Ecto neural progenitor cell (in vitro differentiated cells): ENCODE measurements around the gene ATG7.

Source experiments
- DNase-seq: peaks from one replicate; pipeline ENCODE4 v3.0.0-alpha.2; 2018; ENCODE audit warnings: low spot score

ATG7 gene

GRCh38 chr3:11271986-11272904 is at the start of gene ATG7:
Gene ATG7, plus strand, starts transcription at chr3:11272397. Its CDS starts 26,299 bp downstream, at chr3:11298696.
- peak; percentile 97 for DNase-seq

- no peak for DNase-seq
Measured at GRCh38 chr3:11224010-11224409, 48.2 kb upstream of the ATG7 start.

- DNase-seq, result no peak
Measured at GRCh38 chr3:11224870-11225229, 47.3 kb upstream of the ATG7 start.

- no peak for DNase-seq
Measured at GRCh38 chr3:11226042-11226370, 46.2 kb upstream of the ATG7 start.

- no peak for DNase-seq
Measured at GRCh38 chr3:11228041-11228440, 44.2 kb upstream of the ATG7 start.

- no peak for DNase-seq
Measured at GRCh38 chr3:11230125-11230524, 42.1 kb upstream of the ATG7 start.

DNA sequence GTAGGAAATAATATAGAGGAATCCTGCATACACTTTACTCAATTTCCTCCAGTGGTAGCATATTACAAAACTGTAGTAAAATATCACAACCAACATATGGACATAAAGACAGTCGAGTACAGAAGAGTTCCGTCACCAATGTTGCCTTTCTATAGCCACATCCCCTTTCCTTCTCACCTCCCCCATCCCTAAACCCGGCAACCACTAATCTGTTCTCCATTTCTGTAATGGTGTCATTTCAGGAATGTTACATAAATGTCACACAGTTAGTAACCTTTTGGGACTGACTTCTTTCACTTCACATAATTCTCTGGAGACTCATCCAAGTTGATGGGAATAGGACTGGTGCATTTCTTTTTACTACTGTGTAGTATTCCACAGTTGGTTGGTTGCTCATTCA is 41.4 kb upstream of the ATG7 start:
- DNase-seq, result no peak

- DNase-seq, result no peak
Measured at GRCh38 chr3:11235385-11235784, 36.8 kb upstream of the ATG7 start.

- peak; percentile 68 for DNase-seq
Measured at GRCh38 chr3:11236588-11237461, 35.4 kb upstream of the ATG7 start.

GRCh38 chr3:11238060-11238459 is 34.1 kb upstream of the ATG7 start:
- no peak for DNase-seq

GRCh38 chr3:11238880-11239279 is 33.3 kb upstream of the ATG7 start:
- no peak for DNase-seq

DNA sequence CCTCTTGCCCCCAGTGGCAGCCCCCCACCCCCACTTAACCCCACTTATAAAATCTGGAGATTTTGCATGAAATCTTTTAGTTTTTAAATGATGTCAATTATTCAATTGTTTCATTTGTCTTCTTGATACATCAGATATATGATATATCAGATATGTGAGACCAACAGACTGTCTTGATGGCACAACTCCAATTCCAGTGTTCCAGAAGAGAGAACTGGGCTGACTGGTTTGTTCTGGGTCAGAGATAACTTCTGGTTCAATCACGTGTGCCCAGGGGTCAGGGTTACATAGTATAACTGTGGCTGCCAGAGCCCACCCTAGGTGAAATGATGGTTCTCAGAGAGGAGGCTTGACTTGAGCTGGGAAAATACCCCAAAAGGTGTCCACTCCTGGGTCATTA is 32.4 kb upstream of the ATG7 start:
- no peak for DNase-seq

DNA sequence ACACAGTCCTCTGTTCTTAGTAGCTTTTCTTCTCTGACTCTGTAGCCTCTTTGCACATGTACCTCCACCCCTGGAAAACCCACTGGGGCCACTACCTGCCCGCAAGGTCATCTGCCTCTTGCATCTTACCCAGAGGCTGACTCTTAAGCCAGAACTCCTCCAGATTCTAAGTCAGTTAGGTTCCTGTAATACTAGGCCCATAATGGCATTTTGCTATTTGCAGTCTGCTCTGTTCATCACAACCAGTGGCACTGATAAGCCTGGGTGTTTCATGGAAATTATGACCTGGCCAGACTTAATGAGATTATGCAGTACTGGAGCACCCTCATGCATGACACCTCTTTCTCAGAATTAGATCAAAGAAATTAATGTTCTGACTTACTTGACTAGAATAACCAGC is 31.7 kb upstream of the ATG7 start:
- no peak for DNase-seq

- no peak for DNase-seq
Measured at GRCh38 chr3:11244121-11244677, 28.0 kb upstream of the ATG7 start.

DNA sequence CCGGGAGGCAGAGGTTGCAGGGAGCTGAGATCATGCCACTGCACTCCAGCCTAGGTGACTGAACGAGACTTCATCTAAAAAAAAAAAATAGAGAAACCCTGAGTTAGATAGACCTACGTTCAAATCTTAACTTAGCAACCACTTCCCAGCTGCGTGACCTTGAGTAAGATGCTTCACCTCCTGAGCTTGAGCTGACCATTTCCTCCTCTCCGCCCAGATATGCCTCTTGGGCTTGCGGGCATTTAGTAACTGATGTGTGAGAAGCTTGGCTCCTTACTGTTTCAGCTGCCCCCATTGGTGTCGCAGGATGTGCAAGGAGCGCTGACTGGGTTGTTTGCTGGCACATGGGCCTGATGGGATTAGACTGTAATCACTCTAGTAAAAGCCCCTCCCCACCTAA is 26.9 kb upstream of the ATG7 start:
- no peak for DNase-seq

GRCh38 chr3:11245827-11246662 is 26.2 kb upstream of the ATG7 start:
- no peak for DNase-seq

- DNase-seq, result no peak
Measured at GRCh38 chr3:11246663-11246970, 25.6 kb upstream of the ATG7 start.

GRCh38 chr3:11247362-11247761 is 24.8 kb upstream of the ATG7 start:
- no peak for DNase-seq

DNA sequence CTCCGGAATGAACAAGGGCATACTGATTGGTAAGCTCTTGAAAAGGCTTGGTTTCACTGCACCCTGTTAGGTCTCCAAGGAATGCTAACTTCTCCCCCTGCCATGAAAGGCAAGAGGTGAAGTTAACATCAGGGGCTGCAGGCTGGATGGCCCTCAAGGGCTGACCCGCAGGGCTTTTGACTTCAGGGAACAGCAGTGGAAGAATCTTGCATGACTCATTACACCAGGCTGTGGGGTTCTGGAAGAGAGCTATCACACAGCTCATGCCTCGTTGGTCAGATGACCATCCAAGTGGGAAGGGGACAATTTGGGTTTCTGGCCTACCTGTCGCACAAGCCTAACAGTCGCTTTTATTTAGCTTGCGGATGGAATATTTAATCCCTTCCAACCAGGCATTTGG is 23.6 kb upstream of the ATG7 start:
- no peak for DNase-seq

GRCh38 chr3:11250902-11251806 is 21.0 kb upstream of the ATG7 start:
- no peak for DNase-seq

DNA sequence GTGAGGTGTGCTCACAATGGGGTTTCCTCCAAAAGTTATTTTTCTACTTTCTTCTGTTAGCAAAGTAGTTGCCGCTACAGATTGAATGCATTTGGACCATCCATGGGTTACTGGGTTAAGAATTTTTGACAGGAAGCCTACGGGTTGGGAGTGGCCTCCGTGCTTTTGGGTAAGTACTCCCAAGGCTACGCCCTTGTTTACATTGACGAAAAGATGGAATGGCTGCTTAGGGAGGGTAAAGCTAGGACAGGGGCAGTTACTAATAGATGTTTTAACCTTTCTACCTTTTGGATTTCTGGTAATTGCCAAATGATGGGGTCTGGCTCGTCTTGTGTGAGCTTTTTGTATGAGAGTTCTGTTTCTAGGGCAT is 20.4 kb upstream of the ATG7 start:
- DNase-seq, result no peak
